ENCODE results near the gene EYA4. TPM values are rescaled to one million over a fixed set of nuclear protein-coding genes. Genes with fewer than 3 reads are reported as not detected.
A peak's percentile ranks its signal among the peaks of the same experiment; 100 is the strongest.

EYA4 gene
- total RNA-seq, 1 experiment from 2014 or later = 0.24 TPM

- POLR2A ChIA-PET = no interaction called here
- Mint-ChIP-seq H3K4me1 (peaks cover 34% of the 10 kb centered on the region), H3K36me3 (no peaks in the 10 kb centered on the region), H3K4me3 (peak overlapping the region; percentile 77), H3K9me3 (no peaks in the 10 kb centered on the region), H3K27me3 (ENCODE audit: low read depth) (peaks cover 61% of the 10 kb centered on the region), H3K27ac (no peak overlapping the region)
- DNase-seq (ENCODE audit: low spot score) (peak; percentile 58), ATAC-seq (peak; percentile 71)
- TF ChIP-seq SOX15 (CRISPR knock-in tag; IDR thresholded peaks at IDR 0.05) = no peak
- no peak for TF ChIP-seq ATF1 (CRISPR knock-in tag; IDR thresholded peaks at IDR 0.05)
- no peak for TF ChIP-seq ETV6 (CRISPR knock-in tag; IDR thresholded peaks at IDR 0.05)
- TF ChIP-seq ZNF138 (CRISPR knock-in tag; conservative IDR thresholded peaks at IDR 0.05) = no peak
- TF ChIP-seq NFATC4 (CRISPR knock-in tag; IDR thresholded peaks at IDR 0.05) = no peak
- CTCF ChIA-PET = no interaction called here
These were observed 559 bp upstream of the EYA4 start for GRCh38 chr6:133240511-133241085.

- no peak for TF ChIP-seq ETV6 (CRISPR knock-in tag; IDR thresholded peaks at IDR 0.05)
- TF ChIP-seq FOXP4 (CRISPR knock-in tag; IDR thresholded peaks at IDR 0.05) = 0 out of 2 replicates have a peak, but pooled peaks have one; percentile 29
- ATAC-seq (peak; percentile 40), DNase-seq (ENCODE audit: low spot score) (peak; percentile 45)
- H3K9me3 Mint-ChIP-seq = no peaks in the 10 kb centered on the region
- H3K4me1 Mint-ChIP-seq = peaks cover 35% of the 10 kb centered on the region
- ChIA-PET CTCF (no interaction called here), POLR2A (no interaction called here)
- H3K4me3 Mint-ChIP-seq = peak overlapping the region; percentile 76
- peaks cover 72% of the 10 kb centered on the region for H3K27me3 Mint-ChIP-seq (ENCODE audit: low read depth)
- no peaks in the 10 kb centered on the region for H3K36me3 Mint-ChIP-seq
- no peak overlapping the region for H3K27ac Mint-ChIP-seq
These were observed 912 bp downstream of the EYA4 start for GRCh38 chr6:133241901-133242636.

GRCh38 chr6:133242637-133243585 is 1.8 kb downstream of the EYA4 start:
- H3K27me3 Mint-ChIP-seq (ENCODE audit: low read depth) = peaks cover 80% of the 10 kb centered on the region
- H3K36me3 Mint-ChIP-seq = no peaks in the 10 kb centered on the region
- ChIA-PET CTCF (interaction anchor here (0.6 kb wide), 1 partner anchor 445 kb away, joined by 3 read pairs; no protein-coding TSS in a partner anchor), POLR2A (no interaction called here)
- ATAC-seq (peak; percentile 40), DNase-seq (ENCODE audit: low spot score) (peak; percentile 29)
- no peak for TF ChIP-seq TP53 (CRISPR knock-in tag; IDR thresholded peaks at IDR 0.05)
- TF ChIP-seq GABPB1 (CRISPR knock-in tag; IDR thresholded peaks at IDR 0.05) = no peak
- no peak for TF ChIP-seq ZNF138 (CRISPR knock-in tag; conservative IDR thresholded peaks at IDR 0.05)
- no peak for TF ChIP-seq AR (CRISPR knock-in tag; IDR thresholded peaks at IDR 0.05)
- TF ChIP-seq PRRX2 (CRISPR knock-in tag; IDR thresholded peaks at IDR 0.05) = no peak
- no peak for TF ChIP-seq HMGA2 (CRISPR knock-in tag; IDR thresholded peaks at IDR 0.05)
- TF ChIP-seq NFE2L1 (CRISPR knock-in tag; IDR thresholded peaks at IDR 0.05) = no peak
- no peak for TF ChIP-seq MXD4 (CRISPR knock-in tag; IDR thresholded peaks at IDR 0.05; ENCODE audit: borderline replicate concordance)
- TF ChIP-seq ZNF416 (CRISPR knock-in tag; IDR thresholded peaks at IDR 0.05) = no peak
- H3K9me3 Mint-ChIP-seq = no peaks in the 10 kb centered on the region
- H3K4me3 Mint-ChIP-seq = peak overlapping the region; percentile 76
- no peak overlapping the region for H3K27ac Mint-ChIP-seq
- H3K4me1 Mint-ChIP-seq = peaks cover 40% of the 10 kb centered on the region
